Memory B cell (primary cell): Measurements from ENCODE around the gene DERL3.

ENCODE experiments used
- ATAC-seq: fragments of 150-1000 bp; cut with Tn5 transposase; 2 replicates; pipeline ENCODE4 v1.10.0; 2021; ENCODE audit warnings: low read depth, mild to moderate bottlenecking, moderate library complexity
- DNase-seq, 2 donors: peaks; one replicate each; pipeline ENCODE4 v3.0.0; 2022; ENCODE audit warnings: low spot score in 2 of 2
- H3K27ac Mint-ChIP-seq: one replicate; pipeline ENCODE4 v1.8.0; 2022; ENCODE audit warnings: mild to moderate bottlenecking, moderate library complexity, mixed read lengths
- H3K27me3 Mint-ChIP-seq: one replicate; pipeline ENCODE4 v1.8.0; 2022; ENCODE audit warnings: mixed read lengths
- H3K36me3 Mint-ChIP-seq: one replicate; pipeline ENCODE4 v1.8.0; 2022; ENCODE audit warnings: mild to moderate bottlenecking, mixed read lengths
- H3K4me1 Mint-ChIP-seq: one replicate; pipeline ENCODE4 v1.8.0; 2022; ENCODE audit warnings: mixed read lengths
- H3K4me3 Mint-ChIP-seq: one replicate; pipeline ENCODE4 v1.8.0; 2022; ENCODE audit warnings: mild to moderate bottlenecking, moderate library complexity, mixed read lengths
- H3K9me3 Mint-ChIP-seq: one replicate; pipeline ENCODE4 v1.8.0; 2022; ENCODE audit warnings: mixed read lengths

Gene DERL3

DNA sequence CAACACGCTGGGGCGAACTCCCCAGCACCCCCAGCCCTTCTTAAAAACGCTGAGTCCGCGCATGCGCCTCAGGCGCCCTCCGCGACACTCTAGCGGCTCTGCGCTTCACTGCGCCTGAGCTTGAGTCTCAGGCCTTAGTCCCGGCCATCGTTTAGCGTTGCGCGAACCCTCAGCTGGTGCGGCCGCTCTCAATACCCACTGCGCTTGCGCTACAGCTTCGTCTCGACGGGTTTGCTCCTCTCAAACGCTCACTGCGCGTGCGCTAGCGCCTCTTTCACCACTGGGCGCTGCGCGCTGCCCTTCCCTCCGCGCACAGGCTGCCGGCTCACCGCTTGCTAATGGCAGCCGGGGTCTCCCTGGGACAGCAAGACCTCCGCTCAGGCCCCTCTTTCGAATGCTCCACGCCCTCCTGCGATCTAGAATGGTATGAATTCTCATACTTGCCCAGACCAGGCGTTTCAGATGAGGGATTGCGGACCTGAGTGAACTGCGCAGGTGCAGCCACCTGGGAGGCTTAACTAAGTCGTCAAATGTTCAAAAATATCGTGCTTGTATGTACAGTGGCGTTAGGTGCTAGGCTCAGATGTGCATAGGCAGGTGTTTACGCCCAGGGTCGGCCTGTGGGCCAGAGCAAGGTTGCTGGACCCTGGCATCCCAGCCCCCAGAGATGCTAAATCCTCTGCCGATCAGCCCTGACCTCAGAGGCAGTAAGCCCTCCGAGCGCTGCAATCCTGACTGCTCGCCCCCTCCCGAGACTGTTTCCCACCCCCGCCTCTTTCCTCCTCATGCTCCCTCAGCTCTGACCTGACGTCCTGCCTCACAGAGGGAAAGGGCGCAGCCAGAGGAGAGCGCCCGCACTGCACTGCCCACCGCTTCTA, 19.0 kb upstream of the DERL3 start, which contains the start of gene SLC2A11:
Gene SLC2A11, plus strand, starts transcription at position 270 of the 878 bp plus-strand sequence. Its CDS starts 125 bp downstream, at position 395.
- DNase-seq (peak; percentile 91 to 94), ATAC-seq (peak; percentile 93)
- Mint-ChIP-seq H3K27ac (peak within 1 kb of the TSS; percentile 81), H3K9me3 (no peaks in the 10 kb centered on the region), H3K4me1 (peaks cover 20% of the 10 kb centered on the region), H3K36me3 (peaks cover 9% of the 10 kb centered on the region), H3K27me3 (no peaks in the 10 kb centered on the region), H3K4me3 (peak within 1 kb of the TSS; percentile 95)

DNA sequence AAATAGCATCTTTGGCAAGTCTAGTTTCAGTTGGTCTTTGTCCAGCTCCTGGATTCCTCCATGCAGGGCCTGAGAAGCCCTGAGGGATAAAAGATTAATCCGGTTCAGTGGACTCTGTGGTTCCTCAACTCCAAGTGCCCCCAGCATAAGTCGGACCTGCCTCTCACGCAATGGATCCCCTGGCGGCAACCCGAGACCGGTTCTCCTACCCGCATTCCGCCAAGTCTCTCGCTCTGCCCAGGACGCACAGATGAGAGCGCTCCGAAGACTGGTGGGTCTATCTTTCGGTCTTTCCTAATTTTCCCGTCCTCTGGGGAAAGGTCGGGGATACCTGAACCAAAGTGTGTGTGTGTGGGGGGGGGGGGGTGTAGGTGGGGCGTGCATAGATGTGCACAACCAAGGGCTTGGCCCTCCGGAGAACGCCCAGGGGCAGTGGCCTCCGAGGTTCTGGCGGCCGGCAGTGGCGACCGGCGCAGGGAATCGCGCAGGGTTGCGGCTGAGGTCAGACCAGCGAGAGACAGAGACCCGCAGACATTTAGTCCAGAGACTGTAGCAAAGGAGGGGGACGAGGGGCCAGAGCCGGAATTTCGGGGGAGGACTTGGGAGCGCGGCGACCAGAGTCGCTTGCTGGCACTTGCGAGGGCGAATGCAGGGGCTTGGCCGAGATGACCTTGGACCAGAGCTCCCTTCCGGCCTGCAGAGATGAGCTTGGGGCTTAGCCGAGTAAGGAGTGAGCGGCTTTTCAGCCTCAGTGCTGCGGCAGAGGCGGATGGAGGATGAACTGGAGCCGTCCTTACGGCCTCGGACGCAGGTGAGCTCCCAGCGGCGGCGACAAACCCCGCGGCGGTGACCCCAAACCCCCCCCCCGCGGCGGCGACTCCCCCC, 18.2 kb upstream of the DERL3 start:
- Mint-ChIP-seq H3K9me3 (no peaks in the 10 kb centered on the region), H3K27me3 (no peaks in the 10 kb centered on the region), H3K27ac (peak overlapping the region; percentile 81), H3K4me3 (peak overlapping the region; percentile 95), H3K36me3 (peaks cover under 1% of the 10 kb centered on the region), H3K4me1 (peaks cover 15% of the 10 kb centered on the region)
- peak; percentile 37 for ATAC-seq
- DNase-seq = peak in 1 of 2 donors; percentile 47

DNA sequence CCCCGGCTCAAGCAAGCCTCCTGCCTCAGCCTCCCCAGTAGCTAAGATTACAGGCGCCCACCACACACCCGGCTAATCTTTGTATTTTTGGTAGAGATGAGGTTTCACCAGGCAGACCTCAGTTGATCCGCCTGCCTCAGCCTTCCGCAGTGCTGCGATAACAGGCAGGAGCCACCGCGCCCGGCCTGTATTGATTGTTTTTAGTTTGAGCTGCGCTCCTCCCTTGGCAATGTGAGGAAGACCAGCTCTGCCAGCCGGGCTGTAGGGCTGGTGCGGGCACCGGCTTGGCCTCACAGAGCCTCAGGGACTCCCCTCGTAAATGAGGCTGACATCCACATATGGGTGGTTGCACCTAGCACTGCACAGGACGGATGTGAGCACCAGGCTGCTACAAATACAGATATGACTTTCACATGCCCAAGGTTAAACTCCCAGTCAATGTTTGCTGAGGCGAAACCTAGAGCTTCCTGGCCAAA, 11.4 kb upstream of the DERL3 start:
- H3K4me1 Mint-ChIP-seq = peaks cover 24% of the 10 kb centered on the region
- DNase-seq (no peak), ATAC-seq (peak; percentile 22)
- no peaks in the 10 kb centered on the region for H3K36me3 Mint-ChIP-seq
- H3K27ac Mint-ChIP-seq = no peak overlapping the region
- peak overlapping the region; percentile 73 for H3K4me3 Mint-ChIP-seq
- no peaks in the 10 kb centered on the region for H3K9me3 Mint-ChIP-seq
- H3K27me3 Mint-ChIP-seq = no peaks in the 10 kb centered on the region

DNA sequence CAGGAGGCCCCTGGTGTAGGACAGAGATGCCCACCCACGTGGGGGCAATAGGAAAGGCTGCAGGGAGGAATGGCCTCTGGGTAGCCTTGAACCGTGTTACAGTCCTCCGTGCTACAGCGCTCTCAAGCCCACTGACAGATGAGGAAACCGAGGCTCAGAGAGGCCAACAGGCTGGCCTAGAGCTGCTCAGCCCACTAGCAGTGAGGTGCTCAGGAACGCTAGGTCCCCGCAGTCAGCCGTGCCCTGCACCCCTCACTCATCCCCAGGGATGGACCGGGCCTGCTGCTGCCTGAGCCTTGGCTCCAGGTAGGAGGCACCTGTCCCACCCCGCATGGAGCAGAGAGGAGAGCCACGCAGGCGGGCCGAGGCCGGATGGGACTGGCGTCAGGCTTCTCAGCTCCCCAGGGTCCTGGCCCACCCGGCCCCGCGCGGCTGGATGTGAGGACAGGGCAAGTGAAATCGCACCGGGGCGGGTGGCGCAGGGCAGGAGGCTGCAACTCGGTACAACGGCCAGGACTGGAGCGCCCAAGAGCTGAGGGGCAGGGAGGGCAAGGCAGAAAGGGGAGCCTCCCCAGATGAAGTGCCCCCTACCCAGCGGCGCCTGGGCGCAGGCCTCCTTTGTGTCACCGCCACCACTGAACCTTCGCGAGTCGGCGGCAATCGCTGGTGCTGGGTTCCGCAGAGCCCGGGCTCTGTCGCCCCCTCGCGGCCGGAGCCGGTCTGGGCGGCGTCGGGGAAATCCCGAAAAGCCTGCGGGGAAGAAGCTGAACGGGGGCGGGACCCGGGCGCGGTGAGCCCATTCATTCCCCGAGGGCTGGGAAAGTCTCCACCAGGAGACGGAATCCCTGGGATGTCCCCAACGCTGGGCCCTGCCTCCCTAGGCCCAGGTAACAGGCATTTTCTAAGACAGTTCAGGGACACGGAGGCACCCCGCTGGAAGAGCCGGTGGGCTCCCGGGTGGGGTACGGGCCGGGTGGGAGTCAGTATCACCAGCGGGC, 10.5 kb upstream of the DERL3 start:
- peak overlapping the region; percentile 67 for H3K4me3 Mint-ChIP-seq
- H3K9me3 Mint-ChIP-seq = no peaks in the 10 kb centered on the region
- peak; percentile 88 for ATAC-seq
- H3K4me1 Mint-ChIP-seq = peaks cover 32% of the 10 kb centered on the region
- DNase-seq = peak; percentile 95 to 98
- no peaks in the 10 kb centered on the region for H3K27me3 Mint-ChIP-seq
- H3K27ac Mint-ChIP-seq = no peak overlapping the region
- H3K36me3 Mint-ChIP-seq = no peaks in the 10 kb centered on the region

DNA sequence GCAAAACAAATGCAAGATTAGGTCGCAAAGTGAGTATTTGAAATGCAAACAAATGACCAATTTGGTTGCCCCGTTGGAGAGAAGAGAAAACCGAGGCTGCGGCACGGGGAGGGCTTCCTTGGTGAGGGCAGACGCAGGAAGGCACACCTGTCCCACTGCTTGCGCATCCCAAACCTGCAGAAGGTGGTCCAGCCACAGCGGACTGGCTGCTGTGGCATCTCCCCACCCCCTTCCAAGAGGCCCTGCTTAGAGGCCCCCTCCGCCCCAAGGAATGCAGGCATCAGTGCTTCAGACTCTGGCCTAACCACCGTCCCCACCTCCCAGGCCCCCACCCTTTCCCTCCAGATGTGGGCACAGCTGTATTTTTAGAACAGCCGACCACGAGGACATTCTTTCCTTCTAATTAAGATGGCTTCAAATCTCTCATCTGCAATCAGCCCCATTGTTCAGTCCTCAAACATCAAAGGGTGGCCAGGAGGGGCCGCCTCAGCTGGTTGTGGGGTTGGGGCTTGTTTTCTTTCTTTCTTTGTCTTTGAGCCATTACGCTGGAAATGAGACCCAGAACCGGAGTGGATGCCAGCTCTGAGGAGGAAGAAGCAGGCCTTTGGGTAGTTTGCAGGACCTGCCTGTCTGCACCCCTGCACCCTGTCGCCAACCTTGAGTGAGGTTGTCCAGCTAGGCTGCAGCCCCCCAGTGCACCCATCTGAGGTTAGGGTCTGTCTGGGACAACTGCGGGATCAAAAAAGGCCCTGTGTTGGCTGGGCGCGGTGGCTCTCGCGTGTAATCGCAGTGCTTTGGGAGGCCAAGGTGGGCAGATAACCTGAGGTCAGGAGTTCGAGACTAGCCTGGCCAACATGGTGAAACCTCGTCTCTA, 9.4 kb upstream of the DERL3 start:
- ATAC-seq (no peak), DNase-seq (no peak)
- Mint-ChIP-seq H3K4me3 (peak overlapping the region; percentile 44), H3K27me3 (no peaks in the 10 kb centered on the region), H3K9me3 (no peaks in the 10 kb centered on the region), H3K4me1 (peaks cover 37% of the 10 kb centered on the region), H3K27ac (no peak overlapping the region), H3K36me3 (no peaks in the 10 kb centered on the region)

DNA sequence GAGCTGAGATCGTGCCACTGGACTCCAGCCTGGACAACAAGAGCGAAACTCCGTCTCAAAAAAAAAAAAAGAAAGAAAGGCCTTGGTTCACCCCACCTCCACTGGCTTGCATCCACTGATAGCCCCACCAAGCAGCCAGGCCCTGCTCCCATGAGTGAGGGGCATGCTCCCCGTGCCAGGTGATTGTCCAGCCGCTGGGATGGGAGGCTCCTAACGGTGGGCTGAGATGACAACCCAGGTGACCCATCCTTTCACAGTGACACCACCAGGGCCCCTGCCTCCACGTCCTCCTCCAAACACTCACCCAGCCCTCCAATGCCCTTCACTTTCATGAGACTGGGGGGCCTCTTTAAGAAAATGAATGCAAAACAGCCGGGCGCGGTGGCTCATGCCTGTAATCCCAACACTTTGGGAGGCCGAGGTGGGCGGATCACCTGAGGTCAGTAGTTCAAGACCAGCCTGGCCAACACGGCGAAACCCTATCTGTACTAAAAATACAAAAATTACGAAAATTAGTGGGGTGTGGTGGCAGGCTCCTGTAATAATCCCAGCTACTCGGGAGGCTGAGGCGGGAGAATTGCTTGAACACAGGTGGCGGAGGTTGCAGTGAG, 8.6 kb upstream of the DERL3 start:
- H3K9me3 Mint-ChIP-seq = no peaks in the 10 kb centered on the region
- DNase-seq (no peak), ATAC-seq (no peak)
- peak overlapping the region; percentile 44 for H3K4me3 Mint-ChIP-seq
- no peaks in the 10 kb centered on the region for H3K36me3 Mint-ChIP-seq
- H3K4me1 Mint-ChIP-seq = peaks cover 43% of the 10 kb centered on the region
- H3K27ac Mint-ChIP-seq = no peak overlapping the region
- no peaks in the 10 kb centered on the region for H3K27me3 Mint-ChIP-seq

DNA sequence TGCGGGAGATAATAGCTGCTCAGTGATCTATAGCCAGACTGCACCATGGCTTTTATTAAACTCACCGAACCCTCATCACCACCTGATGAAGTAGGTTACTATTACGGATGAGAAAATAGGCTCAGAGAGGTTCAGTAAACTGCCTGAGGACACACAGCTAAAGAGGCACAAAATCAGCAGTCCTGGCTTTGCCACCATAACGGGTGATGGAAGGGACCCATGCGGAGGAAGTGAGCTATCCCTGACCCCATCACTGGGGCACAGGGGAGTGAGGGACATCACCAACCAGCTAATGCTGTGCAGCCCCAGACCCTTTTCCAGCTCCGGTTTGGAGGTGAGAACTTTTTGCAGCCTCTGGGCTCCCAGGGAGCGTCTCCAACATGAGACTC, 7.3 kb upstream of the DERL3 start:
- no peak overlapping the region for H3K27ac Mint-ChIP-seq
- peaks cover 49% of the 10 kb centered on the region for H3K4me1 Mint-ChIP-seq
- H3K4me3 Mint-ChIP-seq = no peak overlapping the region
- DNase-seq (no peak), ATAC-seq (no peak)
- no peaks in the 10 kb centered on the region for H3K27me3 Mint-ChIP-seq
- no peaks in the 10 kb centered on the region for H3K36me3 Mint-ChIP-seq
- H3K9me3 Mint-ChIP-seq = no peaks in the 10 kb centered on the region

DNA sequence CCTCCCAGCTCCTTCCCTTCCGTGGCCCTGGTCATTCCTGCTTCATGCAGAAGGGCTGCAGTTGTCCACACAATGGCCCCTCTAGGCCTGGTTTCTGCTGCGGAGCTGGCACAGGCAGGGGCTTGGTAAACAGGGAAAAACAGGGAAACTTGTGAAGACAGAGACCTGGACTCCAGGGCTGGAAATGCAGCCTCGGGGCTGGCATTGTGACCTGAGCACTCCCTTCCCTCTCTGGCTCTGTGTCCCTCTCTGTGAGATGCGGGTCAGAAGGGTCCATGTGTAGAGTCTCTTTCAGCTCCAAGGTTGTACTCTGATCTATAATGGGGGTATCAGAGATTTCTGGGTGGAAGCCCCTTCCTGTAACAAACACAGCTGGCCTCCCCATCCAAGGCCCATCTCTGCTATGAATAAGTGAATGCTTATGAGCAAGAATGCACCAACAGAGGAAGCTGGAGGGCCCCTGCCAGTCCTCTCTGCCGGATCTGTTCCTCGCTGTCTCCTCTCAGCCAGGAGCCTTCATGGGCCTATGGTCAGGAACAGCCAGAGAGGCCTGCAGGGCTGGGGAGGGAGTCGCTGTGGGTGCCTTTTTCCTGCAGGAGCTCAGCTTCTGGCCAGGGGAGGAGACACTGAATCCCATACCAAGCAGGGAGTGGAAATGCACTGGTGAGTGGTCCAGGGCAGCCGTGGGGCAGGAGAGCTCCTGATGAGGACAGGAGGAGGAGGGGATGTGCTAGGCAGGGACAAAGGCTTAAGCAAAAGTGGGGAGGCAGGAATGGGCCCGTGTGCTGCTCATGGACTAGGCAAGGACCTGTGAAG, 6.7 kb upstream of the DERL3 start:
- Mint-ChIP-seq H3K4me3 (peak overlapping the region; percentile 78), H3K27ac (peak overlapping the region; percentile 95), H3K36me3 (no peaks in the 10 kb centered on the region), H3K4me1 (peaks cover 51% of the 10 kb centered on the region), H3K27me3 (no peaks in the 10 kb centered on the region), H3K9me3 (no peaks in the 10 kb centered on the region)
- ATAC-seq (no peak), DNase-seq (no peak)

DNA sequence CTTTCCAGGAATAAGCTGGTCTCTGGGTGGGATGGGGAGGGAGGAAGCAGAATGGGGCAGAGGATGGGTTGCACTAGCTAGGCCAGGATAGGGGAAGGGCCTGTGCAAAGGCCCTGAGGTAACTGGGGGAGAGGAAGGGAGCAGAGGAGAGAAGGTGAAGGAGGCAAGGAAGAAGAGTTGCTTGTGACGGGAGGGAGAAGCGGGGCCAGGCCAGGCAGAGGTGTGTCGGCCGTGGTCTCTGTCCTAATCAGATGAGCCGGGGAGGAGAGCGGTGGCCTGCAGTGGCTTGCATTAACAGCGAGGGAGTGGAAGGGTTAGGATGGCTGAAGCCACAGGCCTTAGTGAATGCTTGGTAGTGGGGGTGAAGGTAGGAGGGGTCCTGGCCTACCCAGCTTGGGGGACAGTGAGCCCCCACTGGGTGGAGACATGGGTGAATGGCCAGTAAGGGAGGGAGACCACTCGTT, 6.0 kb upstream of the DERL3 start:
- Mint-ChIP-seq H3K27ac (peak overlapping the region; percentile 95), H3K4me3 (peak overlapping the region; percentile 78), H3K36me3 (no peaks in the 10 kb centered on the region), H3K27me3 (no peaks in the 10 kb centered on the region), H3K9me3 (no peaks in the 10 kb centered on the region), H3K4me1 (peaks cover 48% of the 10 kb centered on the region)
- DNase-seq (no peak), ATAC-seq (no peak)

DNA sequence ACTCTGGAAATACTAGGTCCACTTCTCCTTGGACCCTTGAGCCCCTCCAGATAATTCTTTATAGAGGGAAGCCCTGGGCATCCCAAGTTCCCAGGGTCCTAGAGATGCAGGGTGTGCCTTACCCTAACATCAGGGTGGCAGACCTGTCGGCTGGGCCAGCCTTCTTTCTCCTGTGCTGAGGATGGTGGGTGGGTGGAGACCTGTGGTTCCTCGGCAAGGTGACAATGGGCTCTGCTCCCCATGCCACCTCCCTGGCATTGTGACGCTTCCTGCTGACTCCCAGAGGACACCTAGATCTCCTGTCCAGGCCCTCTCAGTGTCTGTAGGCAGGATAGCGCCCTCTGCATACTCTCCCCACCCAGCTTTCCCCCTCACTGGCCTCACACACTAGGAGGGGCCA, 3.8 kb upstream of the DERL3 start:
- H3K27me3 Mint-ChIP-seq = no peaks in the 10 kb centered on the region
- peak overlapping the region; percentile 82 for H3K27ac Mint-ChIP-seq
- DNase-seq (no peak), ATAC-seq (no peak)
- H3K4me3 Mint-ChIP-seq = no peak overlapping the region
- peaks cover 51% of the 10 kb centered on the region for H3K4me1 Mint-ChIP-seq
- H3K36me3 Mint-ChIP-seq = no peaks in the 10 kb centered on the region
- H3K9me3 Mint-ChIP-seq = no peaks in the 10 kb centered on the region

DNA sequence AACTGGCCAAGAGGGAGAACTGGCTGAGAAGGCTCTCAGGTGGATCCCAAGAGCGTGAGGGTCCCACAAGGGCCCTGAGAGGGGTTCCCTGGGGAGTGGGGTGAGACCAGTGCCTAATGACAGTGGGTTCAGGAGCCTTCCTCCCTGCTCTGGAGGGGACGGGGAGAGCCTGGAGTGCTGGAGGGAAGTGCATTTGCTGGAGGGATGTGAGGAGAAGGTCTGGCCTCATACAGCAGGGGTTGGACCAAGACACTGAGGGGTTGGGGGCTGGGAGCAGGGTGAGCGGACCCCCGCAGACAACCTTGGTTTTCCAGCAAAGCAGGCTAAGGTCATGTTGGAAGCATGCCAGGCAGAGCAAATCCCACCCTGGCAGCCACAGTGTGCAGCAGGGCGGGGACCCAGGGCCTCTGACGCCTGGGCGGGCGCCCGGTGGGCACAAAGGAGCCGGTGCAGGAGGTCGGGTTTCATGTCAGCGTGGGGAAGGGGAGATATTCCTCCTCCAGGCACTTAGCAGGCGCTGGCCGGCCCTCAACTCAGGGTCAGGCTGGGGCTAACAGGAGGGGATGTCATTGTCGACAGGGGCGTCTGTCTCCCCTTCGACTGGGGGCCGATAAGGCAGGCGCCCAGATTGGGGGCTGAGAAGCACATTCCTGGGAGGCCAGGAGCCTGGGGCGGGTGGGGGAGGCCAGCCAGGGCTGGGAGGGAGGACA, 3.1 kb upstream of the DERL3 start:
- Mint-ChIP-seq H3K27me3 (no peaks in the 10 kb centered on the region), H3K4me3 (no peak overlapping the region), H3K27ac (peak overlapping the region; percentile 87), H3K4me1 (peaks cover 58% of the 10 kb centered on the region), H3K9me3 (no peaks in the 10 kb centered on the region), H3K36me3 (no peaks in the 10 kb centered on the region)
- no peak for ATAC-seq
- DNase-seq = no peak
